Fibroblast of skin of right biceps (primary cell): Measurements from ENCODE around the gene TTC4.

Experiments
- DNase-seq: peaks from one replicate; pipeline ENCODE4 v3.0.0-alpha.2; 2013

The TTC4 gene

GRCh38 chr1:54705153-54705552 is 10.5 kb upstream of the TTC4 start:
- no peak for DNase-seq

- DNase-seq = no peak
Observed at GRCh38 chr1:54706419-54706818, 9.2 kb upstream of the TTC4 start.

DNA sequence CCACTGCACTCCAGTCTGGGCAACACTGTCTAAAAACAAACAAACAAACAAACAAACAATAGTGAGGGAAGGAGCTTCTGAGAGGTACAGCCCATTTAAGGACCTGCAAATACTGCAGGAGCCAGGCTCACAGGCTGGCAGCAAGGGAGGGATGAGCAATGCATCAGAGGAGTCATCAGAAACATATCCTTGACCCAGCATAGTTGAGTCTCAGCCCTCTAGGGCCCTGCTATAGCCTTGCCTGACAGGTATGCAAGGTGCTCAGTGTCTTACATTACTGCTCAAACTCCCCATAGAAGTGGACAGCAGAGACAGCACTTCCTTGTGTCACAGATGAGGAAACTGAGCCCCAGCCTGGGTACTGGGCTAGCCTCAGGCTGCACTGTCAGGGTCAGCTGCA is 7.3 kb upstream of the TTC4 start:
- no peak for DNase-seq

- DNase-seq = no peak
Observed at GRCh38 chr1:54709547-54710292, 5.9 kb upstream of the TTC4 start.

DNA sequence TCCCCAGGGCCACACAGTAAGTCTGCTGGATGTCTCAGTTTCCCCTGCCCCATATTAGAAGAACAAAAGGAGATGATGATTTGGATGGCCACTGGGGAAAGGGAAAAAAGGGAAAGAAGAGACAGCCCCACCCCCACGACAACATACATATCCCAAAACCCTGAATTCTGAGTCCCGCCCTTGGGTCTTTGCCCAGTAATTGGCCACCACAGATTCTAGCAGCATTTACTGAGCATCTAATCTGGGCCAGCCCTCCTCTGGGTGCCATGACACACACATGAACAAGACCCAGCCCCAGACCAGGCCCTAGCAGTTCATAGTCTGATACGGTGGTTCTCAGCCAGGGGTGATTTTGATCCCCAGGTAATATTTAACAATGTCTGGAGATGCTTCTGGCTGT is 5.2 kb upstream of the TTC4 start:
- peak; percentile 7 for DNase-seq

GRCh38 chr1:54710841-54711240 is 4.8 kb upstream of the TTC4 start:
- DNase-seq = no peak

GRCh38 chr1:54711536-54711935 is 4.1 kb upstream of the TTC4 start:
- DNase-seq = no peak

DNA sequence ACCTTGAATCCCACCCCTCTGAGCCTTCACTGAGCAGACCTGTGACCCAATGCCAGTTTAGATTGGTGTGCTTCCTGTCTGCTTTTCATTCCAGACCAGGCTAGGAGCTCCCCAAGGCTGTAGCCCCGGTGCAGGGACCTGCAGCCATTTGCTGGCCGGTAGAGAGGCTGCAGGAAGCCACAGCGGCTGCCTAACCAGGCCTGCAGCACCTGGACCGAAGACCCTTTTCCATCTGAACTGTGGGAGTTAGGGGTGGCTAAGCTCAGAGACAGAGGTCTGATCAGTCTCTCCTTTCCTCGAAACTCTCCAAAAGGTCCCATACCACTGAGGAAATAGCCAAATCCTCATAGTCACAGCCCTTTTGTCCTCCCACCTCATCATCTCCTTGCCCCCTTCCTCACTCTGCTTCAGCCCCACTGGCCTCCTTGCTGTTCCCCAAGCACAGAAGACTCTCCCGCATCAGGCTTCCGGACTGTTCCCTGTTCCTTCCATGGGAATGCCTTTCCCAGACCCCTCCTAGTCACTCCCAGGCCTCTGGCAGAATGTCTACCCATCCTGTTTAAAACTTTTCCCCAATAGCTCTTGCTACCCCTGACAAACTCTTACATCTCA is 674 bp upstream of the TTC4 start:
- no peak for DNase-seq

DNA sequence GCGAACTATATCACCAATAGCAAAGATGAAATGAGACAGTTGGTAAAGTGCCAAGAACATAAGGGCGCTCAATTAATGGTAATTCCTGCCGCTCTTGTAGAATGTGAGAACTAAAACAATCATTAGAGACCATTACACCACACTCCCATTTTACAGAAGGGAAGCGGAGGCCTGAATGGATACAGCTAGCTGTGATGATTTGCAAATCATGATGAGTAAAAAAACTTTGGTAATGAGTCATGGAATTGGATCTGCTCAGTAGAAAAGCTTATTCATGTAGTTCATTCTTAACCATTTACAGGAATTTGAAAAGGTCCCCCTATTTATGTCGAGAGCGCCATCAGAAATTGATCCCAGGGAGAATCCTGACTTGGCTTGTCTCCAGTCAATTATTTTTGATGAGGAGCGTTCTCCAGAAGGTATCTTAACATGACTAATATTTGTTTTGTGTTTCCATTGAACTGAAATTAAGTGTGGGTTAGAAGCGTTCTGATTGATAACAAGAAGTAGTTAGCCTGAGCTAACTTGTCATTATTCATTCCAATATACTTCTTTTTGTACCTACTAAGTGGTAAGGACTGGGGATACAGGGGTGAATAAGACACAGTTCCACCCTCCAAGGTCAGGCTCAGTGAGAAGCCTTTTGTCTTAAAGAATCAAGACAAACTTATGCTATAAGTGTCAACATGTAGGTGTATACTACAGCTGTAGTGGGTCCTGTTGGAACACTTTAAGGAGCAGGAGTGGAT is 812 bp downstream of the TTC4 start:
- peak; percentile 68 for DNase-seq

DNA sequence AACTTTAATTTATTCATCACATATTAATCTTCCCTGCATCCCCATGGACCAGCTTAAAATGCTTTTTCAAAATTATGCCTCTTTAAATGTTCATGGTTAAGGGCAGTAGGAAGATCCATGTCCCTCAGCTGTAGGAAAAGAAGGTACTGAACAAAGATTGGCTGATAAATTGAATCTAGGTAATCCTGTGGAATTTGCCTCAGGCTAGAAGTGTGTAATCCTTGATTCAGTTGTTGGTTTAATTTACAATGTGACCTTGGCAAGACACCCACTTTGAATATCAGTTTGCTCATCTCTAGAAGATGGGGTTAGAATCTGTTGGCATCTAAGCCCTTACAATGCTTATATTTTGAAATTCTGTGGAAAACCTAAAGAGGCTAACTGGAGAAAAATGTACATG is 6.1 kb downstream of the TTC4 start:
- no peak for DNase-seq

GRCh38 chr1:54723985-54724384 is 8.3 kb downstream of the TTC4 start:
- no peak for DNase-seq

DNA sequence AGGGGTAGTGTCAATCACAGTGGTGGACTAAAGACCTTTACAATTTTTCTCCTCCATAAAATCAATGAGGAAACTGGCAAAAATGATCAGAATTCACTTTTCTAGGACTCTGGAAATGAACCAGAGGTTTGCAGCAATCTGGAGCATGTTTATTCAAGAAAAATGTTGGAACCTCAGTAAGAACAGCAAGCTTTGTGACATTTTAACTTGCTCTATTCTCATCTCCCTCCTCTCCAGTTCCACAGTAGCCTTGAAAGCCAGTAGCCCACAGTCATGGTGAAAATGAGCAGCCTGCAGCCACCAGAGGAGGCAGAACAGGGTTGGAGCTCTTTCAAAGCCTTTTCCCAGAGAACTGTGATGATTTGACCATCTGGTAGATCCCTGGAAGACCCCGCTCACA is 9.1 kb downstream of the TTC4 start:
- no peak for DNase-seq

- no peak for DNase-seq
Observed at GRCh38 chr1:54728027-54728426, 12.4 kb downstream of the TTC4 start.

- DNase-seq = no peak
Observed at GRCh38 chr1:54736685-54737084, 21.0 kb downstream of the TTC4 start.

DNA sequence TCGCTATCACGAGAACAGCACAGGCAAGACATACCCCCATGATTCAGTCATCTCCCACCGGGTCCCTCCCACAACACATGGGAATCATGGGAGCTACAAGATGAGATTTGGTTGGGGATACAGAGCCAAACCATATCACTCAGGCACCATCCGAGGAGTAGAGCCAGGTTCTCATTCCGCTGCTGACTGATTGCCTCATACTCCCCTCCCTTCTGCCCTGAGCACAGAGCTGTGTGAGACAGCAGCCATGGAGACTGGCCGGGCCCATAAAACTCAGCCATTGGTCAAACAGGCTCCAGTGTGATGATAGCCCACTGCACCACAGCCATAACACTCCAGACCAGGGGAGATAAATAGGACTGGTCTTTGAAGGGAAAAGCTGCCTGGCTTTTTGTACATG is 22.6 kb downstream of the TTC4 start:
- DNase-seq = no peak

GRCh38 chr1:54741531-54741930 is 25.9 kb downstream of the TTC4 start:
- no peak for DNase-seq

DNA sequence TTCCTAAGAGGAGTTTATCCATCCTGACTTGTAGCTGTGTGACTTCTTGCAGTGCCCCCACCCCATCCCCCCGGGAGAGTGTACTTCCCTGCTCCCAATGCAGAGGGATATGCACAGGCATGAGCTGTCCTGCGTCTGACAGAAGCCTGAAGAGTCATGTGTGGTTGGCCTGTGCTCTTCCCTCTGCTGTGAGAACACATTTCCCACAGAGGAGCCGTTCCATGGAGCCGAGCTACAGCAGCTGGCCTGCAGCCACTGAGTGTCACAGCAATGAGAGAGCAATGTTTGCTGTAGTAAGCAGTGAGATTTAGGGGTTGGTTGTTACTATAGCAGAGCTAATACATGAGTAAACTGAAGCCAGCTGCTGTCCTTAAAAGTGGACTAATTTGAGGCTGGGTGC is 26.6 kb downstream of the TTC4 start:
- peak; percentile 7 for DNase-seq

GRCh38 chr1:54743416-54744226 is 28.0 kb downstream of the TTC4 start:
- DNase-seq = no peak

DNA sequence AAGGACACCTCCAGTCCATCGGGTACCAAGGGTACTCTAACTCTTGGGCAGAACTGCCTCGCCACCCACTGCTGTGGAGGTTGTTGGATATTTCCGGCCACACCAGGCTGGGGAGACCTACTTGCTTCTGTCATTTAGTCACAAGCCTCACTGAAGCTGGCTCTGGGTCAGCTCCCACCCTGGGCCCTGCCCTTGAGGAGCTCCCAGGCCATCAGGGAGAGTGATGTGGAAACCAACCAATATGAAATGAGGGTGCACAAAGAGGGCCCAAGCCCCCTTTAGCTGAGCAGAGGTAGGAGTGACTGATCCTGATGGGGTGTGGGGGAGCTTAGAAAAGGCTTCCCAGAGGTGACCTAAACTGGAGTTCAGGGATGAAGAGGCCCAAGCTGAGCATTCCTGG is 29.0 kb downstream of the TTC4 start:
- no peak for DNase-seq

DNA sequence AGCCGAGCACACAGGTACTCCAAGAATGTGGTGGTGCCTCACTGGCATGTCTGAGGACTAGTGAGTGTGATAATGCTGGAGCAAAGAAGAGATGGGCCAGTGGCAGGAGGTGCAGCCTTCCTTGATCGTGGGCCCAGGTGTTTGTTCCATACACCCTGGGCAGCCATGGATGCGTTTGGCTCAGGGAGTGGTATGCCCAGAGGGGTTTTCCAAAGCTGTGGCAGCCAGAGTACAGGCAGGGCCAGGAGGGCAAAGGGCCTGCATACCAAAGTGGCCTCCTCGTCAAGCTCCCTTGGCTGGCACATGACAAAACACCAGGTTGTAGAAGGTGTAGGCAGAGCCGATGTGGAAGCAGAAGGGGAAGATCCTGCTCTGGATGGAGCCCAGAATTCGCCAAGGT is 29.6 kb downstream of the TTC4 start:
- DNase-seq = no peak

GRCh38 chr1:54745864-54746263 is 30.2 kb downstream of the TTC4 start:
- no peak for DNase-seq

GRCh38 chr1:54748094-54748835 is 32.6 kb downstream of the TTC4 start:
- no peak for DNase-seq

- no peak for DNase-seq
Observed at GRCh38 chr1:54750596-54750995, 34.9 kb downstream of the TTC4 start.
